ENCODE measurements around the gene CAPN11.

- TF ChIP-seq POLR2A (IDR thresholded peaks at IDR 0.05) (no peak), CTCF (IDR thresholded peaks at IDR 0.05) (no peak), POLR2AphosphoS5 (IDR thresholded peaks at IDR 0.05) (no peak)
Observed at GRCh38 chr6:44230034-44230675, 71.5 kb downstream of the CAPN11 start.

Measured in stomach (tissue), 4 donors.